Measurements from ENCODE around the gene LTBP3. TPM values are rescaled to one million over a fixed set of nuclear protein-coding genes. Genes with fewer than 3 reads are reported as not detected.
"Not testable (repeated sequence)": the region's sequence is repeated elsewhere in the genome, so short reads cannot be mapped to it uniquely, and the experiment has no call there.

The LTBP3 gene
- total RNA-seq, 1 donor from 2014 or later, result 25.0 TPM

- H3K27me3 Mint-ChIP-seq, result no peaks in the 10 kb centered on the region
- peaks cover 4% of the 10 kb centered on the region for H3K4me1 Mint-ChIP-seq
- ChIA-PET CTCF (no interaction called here), POLR2A (interaction anchor here (1.1 kb wide), 3 partner anchors 10 to 97 kb away, joined by 3 to 6 read pairs (median 4); no protein-coding TSS in a partner anchor)
- H3K4me3 Mint-ChIP-seq, result no peak overlapping the region
- H3K36me3 Mint-ChIP-seq (ENCODE audit: low read depth), result no peaks in the 10 kb centered on the region
- DNase-seq, result no peak
- peak overlapping the region; percentile 56 for H3K27ac Mint-ChIP-seq
- H3K9me3 Mint-ChIP-seq, result no peaks in the 10 kb centered on the region
- no peak for TF ChIP-seq CTCF (IDR thresholded peaks at IDR 0.05)
- intact Hi-C loops (cut with micrococcal nuclease), result no loop called here
- ATAC-seq (ENCODE audit: low read depth), result no peak
Observed at GRCh38 chr11:65516135-65516968, 41.8 kb downstream of the LTBP3 start.

DNA sequence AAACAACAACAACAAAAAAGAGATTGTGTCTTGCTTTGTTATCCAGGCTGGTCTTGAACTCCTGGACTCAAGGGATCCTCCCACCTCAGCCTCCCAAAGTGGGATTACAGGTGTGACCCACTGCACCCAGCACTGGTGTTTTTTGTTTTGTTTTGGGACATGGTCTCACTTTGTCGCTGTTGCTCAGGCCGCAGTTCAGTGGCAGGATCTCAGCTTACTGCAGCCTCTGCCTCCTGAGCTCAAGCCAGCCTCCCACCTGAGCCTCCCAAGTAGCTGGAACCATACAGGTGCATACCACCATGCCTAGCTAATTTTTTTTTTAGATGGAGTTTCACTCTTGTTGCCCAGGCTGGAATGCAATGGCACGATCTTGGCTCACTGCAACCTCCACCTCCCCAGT is 45.8 kb downstream of the LTBP3 start:
- H3K4me1 Mint-ChIP-seq, result peaks cover 25% of the 10 kb centered on the region
- not testable (repeated sequence) for H3K27me3 Mint-ChIP-seq; H3K4me3 Mint-ChIP-seq; ATAC-seq (ENCODE audit: low read depth); H3K27ac Mint-ChIP-seq; H3K36me3 Mint-ChIP-seq (ENCODE audit: low read depth); DNase-seq; H3K9me3 Mint-ChIP-seq
- POLR2A ChIA-PET, result interaction anchor here (17.0 to 22.3 kb wide), 2 partner anchors 20 to 91 kb away, joined by 787 to 3752 read pairs; partner anchors contain the start of genes MALAT1 and NEAT1
- CTCF ChIA-PET, result interaction anchor here (16.7 kb wide), 1 partner anchor 92 kb away, joined by 289 read pairs; the partner anchor contains the start of gene NEAT1
- intact Hi-C loops (cut with micrococcal nuclease), result loop anchor here (5.0 kb wide), 1 partner anchor 400 kb away; the partner anchor contains the start of gene TM7SF2

DNA sequence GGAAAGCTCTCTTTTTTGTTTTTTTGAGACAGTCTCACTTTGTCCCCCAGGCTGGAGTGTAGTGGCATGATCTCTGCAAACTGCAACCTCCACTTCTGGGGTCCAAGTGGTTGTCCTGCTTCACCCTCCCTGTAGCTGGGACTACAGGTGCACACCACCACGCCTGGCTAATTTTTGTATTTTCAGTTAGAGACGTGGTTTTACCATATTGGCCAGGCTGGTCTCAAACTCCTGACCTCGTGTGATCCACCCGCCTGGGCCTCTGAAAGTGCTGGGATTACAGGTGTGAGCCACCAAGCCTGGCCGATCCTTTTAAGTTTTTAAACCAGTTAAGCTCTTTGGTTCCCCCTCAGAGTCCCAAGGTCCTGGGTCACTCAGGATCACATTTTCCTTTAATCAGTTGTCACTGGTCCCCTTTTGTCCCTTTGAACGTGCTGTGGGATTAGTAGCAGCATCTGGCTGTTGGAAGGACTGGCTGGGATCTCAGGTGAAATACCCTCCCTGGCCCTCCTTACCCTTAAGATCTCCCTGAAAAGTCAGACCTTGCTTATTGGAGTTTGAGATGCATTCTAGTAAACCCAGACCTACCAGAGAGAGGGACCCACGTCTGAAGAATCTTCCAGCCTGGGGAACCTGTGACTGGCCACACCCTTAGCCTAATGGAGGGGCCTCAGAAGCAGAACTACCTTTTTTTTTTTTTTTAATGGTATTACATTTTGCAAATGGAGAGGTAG is 51.2 kb downstream of the LTBP3 start:
- ATAC-seq (ENCODE audit: low read depth), result peak; percentile 49
- DNase-seq, result no peak
- Mint-ChIP-seq H3K9me3 (no peaks in the 10 kb centered on the region), H3K27me3 (no peaks in the 10 kb centered on the region), H3K36me3 (ENCODE audit: low read depth) (peaks cover 39% of the 10 kb centered on the region), H3K27ac (peak overlapping the region; percentile 84), H3K4me1 (peaks cover 62% of the 10 kb centered on the region), H3K4me3 (no peak overlapping the region)
- CTCF ChIA-PET, result interaction anchor here (1.0 to 16.7 kb wide), 7 partner anchors 9 to 232 kb away, joined by 3 to 289 read pairs (median 5); partner anchors contain the start of genes MALAT1, NEAT1 and SLC25A45
- POLR2A ChIA-PET, result interaction anchor here (0.6 to 26.3 kb wide), 34 partner anchors 11 to 728 kb away, joined by 3 to 3752 read pairs (median 6); partner anchors contain the start of genes CDC42EP2, DPF2, FAM89B and FRMD8
- intact Hi-C loops (cut with micrococcal nuclease), result loop anchor here (2.0 kb wide), 1 partner anchor 34 kb away; no protein-coding TSS in a partner anchor
- no peak for TF ChIP-seq CTCF (IDR thresholded peaks at IDR 0.05)

DNA sequence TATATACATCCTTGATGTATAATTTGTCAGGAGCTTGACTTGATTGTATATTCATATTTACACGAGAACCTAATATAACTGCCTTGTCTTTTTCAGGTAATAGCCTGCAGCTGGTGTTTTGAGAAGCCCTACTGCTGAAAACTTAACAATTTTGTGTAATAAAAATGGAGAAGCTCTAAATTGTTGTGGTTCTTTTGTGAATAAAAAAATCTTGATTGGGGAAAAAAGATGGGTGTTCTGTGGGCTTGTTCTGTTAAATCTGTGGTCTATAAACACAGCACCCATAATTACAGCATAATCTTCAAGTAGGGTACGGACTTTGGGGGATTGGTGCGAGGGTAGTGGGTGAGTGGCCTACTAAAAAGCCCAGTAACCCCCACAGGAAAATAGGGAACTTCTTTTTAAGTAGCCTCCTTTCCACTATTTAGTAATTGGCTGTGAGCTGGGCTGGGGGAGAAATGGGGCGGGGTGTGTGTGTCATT is 51.8 kb downstream of the LTBP3 start:
- ATAC-seq (ENCODE audit: low read depth), result no peak
- Mint-ChIP-seq H3K9me3 (no peaks in the 10 kb centered on the region), H3K4me3 (no peak overlapping the region), H3K4me1 (peaks cover 62% of the 10 kb centered on the region), H3K36me3 (ENCODE audit: low read depth) (peaks cover 39% of the 10 kb centered on the region), H3K27ac (peak overlapping the region; percentile 84), H3K27me3 (no peaks in the 10 kb centered on the region)
- TF ChIP-seq CTCF (IDR thresholded peaks at IDR 0.05), result no peak
- CTCF ChIA-PET, result interaction anchor here (0.8 to 16.7 kb wide), 7 partner anchors 19 to 190 kb away, joined by 3 to 289 read pairs (median 4); partner anchors contain the start of genes NEAT1 and SLC25A45
- DNase-seq, result no peak
- POLR2A ChIA-PET, result interaction anchor here (0.9 to 26.3 kb wide), 26 partner anchors 11 to 728 kb away, joined by 3 to 3752 read pairs (median 7); partner anchors contain the start of genes CDC42EP2, DPF2, FAM89B and FRMD8
- intact Hi-C loops (cut with micrococcal nuclease), result loop anchor here (2.0 kb wide), 1 partner anchor 34 kb away; no protein-coding TSS in a partner anchor

All from activated B cell treated with CpG ODN at 0.5 μM for 24 hours (primary cell).